Right hindlimb (tissue), 1 donor: Measurements from ENCODE around the gene PDIA5.

ENCODE experiments used
- DNase-seq: peaks from one replicate; pipeline ENCODE4 v3.0.0-alpha.2; 2018

Gene PDIA5

DNA sequence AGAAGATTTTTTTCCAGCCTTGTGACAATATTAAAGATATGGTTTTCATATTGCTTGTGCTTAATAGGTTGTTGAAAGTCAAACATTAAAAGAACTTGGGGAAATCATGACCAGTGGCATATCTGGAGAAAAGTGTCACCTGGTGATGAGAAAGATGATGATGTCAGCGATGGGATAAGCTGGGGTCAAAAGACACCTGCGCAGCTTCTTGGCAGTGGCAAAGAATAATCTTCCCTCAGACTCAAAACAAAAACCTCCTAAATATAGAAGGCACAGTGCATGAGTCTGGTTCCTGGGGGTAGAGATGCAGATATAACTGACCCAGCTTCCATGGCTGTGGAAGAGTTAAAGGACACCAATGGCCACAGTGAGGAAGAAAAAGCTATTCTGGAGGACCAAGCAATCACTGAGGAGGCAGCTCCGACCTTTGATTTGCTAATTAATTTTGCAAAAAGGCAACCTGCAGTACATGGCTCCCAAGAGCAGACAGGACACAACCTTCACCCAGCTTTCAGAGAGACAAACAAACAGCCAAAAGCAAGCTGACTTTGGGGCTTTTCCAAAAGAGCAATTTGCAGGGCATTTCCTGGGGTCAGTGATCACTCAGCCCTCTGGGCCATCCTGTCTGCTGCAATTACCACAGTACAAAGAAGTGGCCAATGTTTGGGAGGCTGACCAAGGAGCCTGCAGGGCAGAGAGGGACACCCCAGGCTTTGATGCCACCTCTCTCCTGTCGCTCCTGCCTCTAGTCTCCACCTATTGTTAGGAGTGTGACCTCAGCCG, 21.7 kb upstream of the PDIA5 start:
- DNase-seq = no peak

DNA sequence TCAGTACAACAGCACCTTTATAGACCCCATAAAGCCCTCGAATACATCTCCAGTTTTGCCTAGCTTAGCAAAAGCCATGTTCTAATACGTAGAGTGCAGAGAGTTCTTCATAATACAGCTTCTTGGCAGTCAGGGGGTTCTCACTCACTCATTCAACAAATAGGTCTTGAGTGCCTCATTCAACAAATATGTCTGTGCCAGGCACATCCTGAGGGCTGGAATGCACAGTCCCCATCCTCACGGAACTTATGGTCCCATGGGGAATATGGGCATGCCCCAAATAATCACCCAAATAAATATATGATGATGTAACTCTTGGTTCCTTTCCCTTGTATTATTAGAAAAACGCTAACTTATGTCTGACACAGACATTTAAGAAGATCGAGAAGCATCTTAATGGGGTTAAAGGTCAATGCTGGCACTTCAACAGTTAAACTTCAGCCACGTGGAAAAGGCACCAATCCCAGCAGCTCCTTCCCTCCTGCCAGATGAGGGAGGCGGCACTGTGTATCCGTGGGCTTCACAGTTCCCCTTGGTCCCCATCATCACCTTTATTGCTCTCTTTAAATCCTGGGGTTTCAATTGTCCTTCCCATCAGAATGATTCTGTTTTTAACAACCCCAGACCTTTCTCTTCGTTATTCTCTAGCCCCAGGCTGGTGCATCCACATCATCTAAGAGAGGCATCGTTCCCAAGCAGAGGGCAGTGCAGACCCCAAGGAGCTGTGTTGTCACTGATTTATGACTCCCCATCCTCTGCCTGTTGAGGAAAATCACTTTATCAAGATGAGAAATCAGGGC, 20.4 kb upstream of the PDIA5 start:
- DNase-seq = no peak

DNA sequence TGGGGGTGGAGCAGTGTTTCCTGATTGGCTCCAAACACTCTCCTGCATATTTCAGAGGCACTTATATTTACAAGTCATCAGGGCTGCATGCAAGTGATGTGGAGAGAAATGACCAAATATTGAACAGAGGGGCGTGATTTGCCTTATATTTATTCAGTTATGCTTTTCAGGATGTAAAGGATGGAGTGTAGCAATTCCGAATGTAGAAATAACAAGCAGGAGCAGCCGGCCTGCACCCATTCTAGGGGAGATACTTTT, 19.8 kb upstream of the PDIA5 start:
- DNase-seq = no peak

DNA sequence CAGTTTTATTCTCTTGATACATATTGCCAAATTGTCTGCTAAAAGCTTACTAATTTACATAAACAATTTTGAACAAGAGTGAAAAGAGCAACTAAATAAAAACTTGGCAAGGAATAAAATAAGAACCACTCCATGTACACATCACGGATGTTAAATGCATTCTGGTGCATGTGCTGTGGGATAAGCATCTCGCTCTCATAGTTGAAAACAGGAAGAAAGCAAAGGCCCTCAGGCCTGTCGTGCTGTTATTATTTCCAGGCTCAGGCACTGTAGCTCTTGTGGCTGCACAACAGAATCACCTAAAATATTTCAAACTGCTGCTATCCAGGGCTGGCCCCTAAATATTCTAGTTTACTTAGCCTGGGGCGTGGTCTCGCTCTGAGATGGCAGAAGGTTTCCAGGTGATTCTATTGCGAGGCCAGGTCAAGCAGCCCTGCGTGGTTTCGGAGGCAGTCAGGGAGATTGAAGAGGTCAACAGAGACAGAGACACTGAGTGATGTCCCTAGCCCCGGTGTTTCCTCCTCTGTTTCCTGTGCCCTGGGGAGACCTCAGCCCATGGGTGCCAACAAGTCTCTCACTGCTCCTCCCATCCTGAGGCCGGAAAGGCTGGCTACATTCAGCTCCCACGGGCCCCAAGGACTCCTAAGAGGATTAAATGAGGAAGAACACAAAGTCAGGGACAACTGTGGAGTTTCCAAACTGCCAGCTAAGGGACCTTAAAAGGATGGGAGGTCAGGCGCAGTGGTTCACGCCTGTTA, 18.2 kb upstream of the PDIA5 start:
- DNase-seq = no peak

DNA sequence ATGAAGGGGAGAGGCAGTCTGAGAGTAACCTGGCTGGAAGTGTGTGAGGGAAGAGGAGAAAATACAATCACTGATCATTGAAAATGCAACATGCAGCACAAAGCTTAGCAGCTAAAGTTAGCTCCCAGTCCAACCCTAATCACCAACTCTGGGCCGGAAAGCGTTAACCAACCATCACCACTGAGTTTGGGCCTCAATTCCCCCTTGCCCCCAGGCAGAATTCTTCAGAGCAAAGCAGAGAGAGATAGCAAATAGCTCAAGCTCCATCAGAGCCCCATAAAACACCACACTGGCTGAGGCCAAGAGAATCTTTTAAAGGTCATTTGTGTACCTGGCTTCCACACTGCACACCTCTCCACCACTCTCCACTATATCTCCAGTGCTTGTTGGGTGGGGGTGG, 16.2 kb upstream of the PDIA5 start:
- DNase-seq = no peak

DNA sequence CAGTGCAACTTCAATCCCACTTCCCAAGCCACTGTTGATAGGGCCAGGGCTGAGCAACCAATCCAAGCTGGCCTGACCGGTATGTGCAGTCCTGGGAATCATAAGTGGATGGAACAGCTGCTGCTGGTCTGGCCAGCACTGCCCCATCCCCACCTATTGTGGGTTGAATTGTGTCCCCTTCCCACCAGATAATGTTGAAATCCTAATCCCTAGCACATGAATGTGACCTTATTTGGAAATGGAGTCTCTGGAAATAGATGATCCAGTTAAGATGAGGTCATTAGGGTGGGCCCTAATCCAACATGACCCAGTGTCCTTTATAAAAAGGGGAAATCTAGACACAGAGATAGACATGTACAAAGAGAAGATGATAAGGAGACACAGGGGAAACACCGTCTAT, 13.7 kb upstream of the PDIA5 start:
- DNase-seq = no peak

DNA sequence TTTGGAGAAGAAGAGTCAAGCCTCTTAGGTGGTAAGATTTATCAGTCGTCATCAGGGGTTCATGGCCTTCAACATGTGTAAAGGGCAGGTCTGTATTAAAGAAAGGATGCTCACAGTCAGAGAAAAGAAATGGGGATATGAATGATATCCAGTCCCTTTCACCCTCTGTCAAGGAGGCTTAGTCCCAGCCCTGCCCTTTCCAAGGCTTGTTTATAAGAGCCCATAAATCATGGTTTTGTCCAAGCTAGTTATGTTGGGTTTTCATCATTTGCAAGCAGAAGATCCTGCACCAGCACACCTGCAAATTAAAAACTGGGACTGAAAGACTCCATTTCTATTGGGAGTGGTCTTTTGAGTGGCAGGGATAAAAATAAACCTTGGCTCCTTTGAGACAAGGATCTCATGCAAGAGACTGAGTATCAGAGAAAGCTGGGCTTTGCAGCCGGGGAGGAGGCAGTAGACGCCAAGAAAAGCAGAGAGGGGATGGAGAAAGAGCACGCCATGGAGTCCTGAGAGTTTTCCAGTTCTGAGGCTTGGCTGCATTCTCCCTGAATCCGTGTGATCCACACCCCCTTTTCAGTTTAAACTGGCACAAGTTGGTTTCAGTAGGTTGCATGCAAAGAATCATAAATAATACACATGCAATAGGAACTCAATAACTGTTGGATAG, 12.6 kb upstream of the PDIA5 start:
- DNase-seq = peak; percentile 54

DNA sequence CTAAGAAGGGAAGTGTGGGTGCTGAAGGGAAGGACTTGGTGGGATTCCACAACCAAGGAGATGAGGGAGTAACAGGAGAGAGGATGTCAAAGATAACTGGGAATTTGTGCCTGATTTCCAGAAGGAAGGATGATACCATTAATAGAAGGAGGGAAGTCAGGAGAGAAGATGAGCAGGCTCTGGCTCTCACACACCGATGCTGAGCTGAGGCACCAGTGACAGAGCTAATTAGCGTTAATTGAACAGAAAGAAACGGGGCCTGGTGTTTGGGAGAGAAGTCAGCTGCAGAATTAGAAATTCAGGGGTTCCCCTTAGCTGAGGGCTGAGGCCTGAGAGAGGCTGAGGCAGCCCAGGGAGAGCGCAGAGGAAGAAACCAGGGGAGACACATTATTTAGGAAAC, 11.9 kb upstream of the PDIA5 start:
- no peak for DNase-seq

DNA sequence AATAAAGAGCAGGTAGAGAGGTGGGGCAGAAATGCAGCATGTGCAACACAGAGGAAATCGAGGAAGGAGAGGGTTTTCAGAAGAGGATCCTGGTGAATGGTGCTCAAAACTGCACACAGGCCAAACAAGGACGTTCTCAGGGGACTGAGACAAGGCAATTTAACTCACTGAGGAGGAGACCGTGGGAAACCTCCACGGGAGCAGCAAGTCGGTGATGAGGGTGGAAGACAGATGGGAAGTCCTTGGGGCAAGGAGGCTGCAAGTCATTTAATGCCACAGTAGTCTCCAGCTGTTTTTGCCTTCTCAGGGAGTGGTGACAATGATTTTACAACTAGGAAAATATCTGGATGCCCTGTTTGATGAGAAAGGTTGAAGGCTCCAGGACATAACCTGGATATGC, 11.5 kb upstream of the PDIA5 start:
- no peak for DNase-seq

DNA sequence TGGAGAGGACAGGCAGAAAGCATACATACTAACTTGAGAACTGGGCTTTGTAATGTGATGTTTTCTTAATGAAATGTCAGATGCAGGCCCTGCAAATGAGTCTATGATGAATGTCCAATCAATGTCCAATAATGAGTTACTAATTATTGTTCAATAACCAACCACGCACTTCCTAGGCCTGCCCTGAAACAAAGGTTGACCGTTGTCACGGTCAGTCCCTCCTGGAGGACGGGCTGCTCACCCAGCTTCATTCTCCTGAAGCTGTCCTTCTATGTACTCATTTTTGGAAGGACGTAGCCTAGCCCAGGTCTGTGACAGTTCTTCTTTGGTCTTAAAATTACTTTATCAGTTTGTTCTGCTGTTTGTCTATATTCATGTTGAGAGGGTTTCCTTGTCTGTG, 8.3 kb upstream of the PDIA5 start:
- DNase-seq = no peak

DNA sequence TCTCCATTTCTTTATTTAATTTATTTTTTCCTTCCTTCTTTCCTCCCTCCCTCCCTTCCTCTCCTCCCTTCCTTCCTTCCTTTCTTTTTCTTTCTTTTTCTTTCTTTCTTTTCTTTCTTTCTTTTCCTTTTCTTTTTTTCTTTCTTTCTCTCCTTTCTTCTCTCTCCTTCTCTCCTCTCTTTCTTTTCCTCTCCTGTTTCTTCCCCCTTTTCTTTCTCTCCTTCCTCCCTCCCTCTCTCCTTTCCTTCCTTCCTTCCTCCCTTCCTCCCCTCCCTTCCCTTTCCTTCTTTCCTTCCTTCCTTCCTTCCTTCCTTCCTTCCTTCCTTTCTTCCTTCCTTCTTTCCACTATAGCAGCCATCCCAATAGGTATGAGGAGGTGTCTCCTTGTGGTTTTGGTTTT, 6.8 kb upstream of the PDIA5 start:
- DNase-seq = no peak

DNA sequence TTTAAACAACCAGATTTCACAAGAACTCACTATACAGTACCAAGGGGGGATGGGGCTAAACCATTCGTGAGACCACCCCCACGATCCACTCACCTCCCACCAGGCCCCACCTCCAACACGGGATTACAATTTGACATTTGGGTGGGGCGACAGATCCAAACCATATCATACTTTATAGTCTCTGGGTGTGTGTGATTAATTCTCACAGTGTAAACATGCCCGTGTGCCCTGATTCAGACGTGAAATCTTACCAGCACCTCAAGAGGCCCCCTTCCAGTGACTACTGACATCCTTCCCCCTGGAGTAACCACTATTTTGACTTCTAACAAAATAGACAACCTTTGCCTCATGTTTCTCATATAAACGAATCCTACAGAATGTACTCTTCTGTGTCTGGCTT, 5.0 kb upstream of the PDIA5 start:
- DNase-seq = no peak

DNA sequence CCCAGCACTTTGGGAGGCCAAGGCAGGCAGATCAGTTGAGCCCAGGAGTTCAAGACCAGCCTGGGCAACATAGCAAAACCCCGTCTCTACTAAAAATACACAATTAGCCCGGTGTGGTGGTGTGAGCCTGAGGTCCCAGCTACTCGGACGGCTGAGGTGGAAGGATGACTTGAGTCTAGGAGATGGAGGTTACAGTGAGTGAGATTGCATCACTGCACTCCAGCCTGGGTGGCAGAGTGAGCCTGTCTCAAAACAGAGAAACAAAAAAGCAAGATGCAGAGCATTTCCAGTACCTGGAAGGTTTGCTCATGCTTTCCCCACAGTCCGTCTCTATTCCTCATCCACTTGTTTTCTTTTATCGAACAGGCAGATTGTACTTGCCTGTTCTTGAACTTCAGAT, 3.8 kb upstream of the PDIA5 start:
- DNase-seq = no peak

DNA sequence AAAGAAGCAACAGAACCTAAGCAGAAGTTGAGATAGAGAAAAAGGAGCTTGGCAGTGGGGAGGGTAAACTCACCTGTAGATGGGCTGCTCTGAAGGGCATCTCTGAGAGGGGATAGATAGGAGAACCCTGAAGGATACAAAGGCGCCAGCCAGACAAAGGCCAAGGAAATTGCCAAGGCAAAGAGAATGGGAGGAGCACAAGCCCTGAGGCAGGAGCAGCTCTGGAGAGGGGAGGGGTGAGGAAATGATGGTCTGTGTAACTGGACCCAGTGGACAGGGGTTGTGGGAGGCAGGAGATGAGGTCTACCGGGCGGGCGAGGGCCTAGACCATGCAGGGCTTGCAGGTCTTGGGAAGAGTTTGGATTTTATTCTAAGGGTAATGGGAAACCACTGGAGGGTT, 2.3 kb upstream of the PDIA5 start:
- no peak for DNase-seq

DNA sequence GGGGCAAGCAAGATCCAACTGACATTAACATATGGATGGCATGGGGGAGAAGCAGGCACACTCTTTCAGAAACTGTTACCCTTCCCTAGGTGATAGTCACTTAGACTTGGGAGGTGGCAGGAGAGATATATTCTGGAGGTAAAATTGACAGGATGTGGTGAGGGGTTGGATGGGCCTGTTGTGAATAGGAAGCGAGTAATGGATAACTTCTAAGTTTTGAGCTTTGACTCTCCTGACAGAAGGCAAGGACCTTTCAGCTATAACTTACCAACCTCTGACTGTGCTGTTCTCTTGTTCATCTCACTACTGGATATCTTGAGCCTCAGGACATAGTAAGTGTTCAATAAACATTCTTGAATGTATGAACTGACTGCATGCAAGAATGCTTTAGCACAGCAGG, 1.9 kb upstream of the PDIA5 start:
- DNase-seq = no peak

DNA sequence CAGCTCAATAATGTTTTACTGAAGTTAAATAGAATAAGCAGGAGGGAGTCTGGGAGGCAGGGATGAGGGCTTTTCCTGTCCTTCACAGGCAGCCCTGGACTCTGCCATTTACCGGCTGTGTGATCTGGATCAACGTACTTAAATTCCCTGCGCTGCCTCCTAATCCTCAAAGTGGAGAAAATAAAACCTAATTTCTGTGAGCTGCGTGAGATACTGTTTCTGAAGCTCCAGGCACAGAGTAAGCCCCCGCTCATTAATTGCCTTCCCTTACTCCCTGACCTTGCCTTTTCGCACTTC, 278 bp upstream of the PDIA5 start:
- no peak for DNase-seq

DNA sequence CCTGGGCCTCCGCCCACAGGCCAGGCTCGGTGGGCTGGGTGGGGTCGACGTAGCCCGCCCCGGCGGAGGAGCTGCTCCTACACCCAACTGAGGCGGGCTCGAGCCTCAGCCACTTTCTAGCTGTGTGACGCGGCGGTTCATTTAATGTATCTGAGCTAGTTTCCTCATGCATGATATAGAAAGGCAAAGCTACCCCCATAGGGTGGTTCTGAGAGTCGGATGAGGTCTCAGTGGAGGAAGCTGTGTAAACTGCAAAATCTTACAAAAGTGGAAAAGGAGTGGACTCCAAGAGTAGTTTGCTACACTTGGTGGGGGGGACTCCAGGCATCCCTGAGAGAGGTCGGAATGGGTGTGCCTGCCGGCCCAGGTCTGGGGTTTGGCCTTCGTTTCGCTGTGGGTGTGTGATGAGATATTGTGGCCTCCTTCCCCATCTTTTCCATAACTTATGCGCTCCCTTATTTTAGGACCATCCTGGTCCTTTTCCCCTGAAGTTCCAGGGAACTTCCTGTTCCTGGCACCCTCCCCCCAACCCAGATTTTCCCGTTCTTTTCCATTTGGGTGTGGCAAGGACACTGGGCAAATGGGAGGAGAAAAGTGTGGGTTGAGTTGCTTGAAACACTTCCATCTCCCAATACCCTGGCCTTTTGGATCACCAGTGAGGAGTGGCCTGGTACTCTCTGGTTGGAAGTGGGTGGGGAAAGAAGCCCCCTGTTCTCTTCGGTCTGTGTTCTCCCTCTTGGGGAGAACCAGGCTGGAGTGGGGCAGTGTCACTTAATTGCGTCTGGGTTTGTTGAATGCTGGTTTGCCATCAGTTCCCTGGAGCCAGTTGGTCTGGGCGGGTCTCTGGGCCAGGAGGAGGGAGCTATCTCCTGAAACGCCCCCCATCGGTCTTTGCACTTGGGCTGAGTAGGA, 1.1 kb downstream of the PDIA5 start:
- DNase-seq = peak; percentile 43

DNA sequence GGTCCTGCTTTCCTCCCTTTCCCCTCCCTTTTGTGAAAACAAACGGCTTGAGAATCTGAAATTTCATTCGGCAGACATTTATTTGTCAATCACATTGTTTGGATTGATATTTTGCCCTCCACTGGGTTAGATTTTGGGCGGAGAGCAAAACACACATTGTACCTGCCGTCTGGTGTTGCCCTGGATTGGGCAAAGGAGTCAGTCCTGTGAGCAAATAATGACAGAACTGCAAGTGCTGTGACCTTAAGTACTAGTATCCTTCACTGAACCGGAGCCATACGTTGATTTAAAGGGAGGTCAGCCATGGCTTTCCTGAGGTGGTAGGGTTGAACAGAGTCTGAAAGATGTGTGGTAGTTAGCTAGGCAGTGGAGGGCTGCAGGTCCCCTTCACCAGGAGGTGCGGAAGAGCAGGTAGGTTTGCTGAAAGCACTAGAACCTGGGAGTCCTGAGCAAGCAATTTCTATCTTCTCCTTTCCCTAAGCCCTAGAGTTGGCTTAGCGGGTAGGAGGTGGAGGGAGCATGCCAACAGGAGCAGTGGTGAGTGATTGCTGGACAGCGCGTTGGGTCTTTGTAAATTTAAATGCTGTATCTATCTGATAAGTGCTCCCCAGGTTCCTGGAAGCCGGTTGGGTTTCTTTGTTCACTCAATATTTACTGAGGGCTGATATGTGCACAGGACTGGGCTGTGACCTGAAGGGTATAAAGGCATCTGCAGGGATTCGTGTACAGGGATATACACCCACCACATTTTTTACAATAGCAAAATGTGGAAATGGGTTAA, 2.0 kb downstream of the PDIA5 start:
- no peak for DNase-seq

DNA sequence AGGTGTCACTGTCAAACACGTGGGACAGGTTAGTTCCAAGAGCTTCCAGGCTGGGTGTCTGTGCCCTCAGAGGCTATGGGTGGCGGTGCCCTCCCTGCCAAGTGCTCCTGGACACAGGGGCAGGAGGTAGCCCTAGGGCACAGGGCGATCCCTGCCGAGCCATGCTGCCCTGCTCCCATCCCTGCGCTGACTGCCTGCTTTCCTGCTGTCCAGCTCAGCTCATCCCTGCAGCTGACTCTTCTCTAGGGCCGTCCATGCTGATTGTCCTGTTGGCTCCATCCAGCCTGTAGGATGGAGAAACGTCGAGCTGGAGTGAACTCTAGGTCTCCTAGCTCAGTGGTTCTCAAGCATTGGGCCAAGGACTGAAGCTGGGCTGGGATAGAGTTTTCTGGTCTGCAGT, 3.7 kb downstream of the PDIA5 start:
- DNase-seq = no peak

DNA sequence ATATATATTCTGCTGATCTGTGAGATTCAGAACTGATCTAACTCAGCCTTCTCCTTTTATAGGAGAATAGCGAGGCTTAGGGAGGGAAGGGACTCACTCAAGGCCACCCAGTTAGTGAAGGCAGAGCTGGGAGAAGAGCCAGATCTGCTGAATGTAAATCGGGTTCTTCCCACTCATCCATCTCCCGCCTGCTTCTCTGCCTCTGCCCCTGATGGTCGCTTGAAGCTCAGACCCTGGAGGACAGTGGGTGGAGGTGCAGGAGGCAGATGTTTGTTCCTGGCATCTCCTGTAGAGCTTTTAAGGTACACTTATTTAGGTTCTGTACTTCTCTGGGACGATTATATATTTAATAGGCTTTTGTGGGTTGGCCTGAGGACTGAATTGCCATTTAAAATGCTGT, 4.3 kb downstream of the PDIA5 start:
- no peak for DNase-seq

DNA sequence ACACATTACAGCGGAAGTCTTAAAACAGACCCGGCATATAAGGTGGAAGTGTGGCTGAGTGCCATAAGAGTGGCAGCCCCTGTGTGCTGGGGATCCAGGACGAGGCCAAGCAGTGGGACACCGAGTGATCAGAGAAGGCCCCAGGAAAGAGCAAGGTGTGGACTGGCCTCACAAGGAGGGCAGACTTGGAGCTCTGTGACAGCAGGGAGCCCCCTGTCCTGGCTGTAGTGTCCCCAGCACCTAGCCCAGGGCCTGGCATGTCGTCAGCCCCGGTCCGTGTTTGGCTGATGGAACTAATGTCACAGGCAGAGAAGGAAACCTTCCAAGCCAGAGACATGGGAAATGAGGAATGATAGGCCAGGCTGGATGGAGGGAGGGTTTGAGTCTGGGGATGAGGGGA, 4.8 kb downstream of the PDIA5 start:
- no peak for DNase-seq

DNA sequence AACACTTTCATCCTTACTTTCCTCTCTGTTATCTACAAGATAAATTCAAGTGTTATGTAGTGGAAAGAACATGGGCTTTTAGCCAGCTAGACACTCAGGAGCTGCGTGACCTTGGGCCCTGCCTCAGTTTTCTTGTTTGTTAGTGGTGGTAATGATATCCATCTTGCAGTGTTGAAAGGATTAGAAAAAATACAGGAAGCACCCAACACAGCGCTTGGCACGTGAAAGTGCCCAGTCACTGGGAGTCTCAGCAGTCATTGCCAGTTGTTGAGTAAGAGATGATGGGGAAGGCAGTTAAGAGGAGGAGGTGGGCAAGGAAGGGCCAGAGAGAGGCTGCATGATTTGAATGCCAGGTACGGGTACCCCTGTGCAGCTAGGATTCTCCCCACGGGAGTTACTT, 5.3 kb downstream of the PDIA5 start:
- no peak for DNase-seq
